ENCODE measurements around the gene DCST2. TPM values are rescaled to one million over a fixed set of nuclear protein-coding genes. Genes with fewer than 3 reads are reported as not detected.

Gene DCST2
- total and polyA plus RNA-seq, 2 of the 8 experiments (the other 6 are each of a cell fraction or from before 2014, with no cell fraction given), result 0.43 to 2.1 TPM

GRCh38 chr1:154970631-154971340, 62.8 kb downstream of the DCST2 start, which contains the start of gene SHC1 (continued):
- TF ChIP-seq, protein P1, sequence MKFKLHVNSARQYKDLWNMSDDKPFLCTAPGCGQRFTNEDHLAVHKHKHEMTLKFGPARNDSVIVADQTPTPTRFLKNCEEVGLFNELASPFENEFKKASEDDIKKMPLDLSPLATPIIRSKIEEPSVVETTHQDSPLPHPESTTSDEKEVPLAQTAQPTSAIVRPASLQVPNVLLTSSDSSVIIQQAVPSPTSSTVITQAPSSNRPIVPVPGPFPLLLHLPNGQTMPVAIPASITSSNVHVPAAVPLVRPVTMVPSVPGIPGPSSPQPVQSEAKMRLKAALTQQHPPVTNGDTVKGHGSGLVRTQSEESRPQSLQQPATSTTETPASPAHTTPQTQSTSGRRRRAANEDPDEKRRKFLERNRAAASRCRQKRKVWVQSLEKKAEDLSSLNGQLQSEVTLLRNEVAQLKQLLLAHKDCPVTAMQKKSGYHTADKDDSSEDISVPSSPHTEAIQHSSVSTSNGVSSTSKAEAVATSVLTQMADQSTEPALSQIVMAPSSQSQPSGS (IDR thresholded peaks at IDR 0.05; ENCODE audit: low read length), result peak; percentile 10; the same call in 1 of the 2 replicates
- TF ChIP-seq RAD21 (IDR thresholded peaks at IDR 0.05 in 1 of 2, conservative IDR thresholded peaks at IDR 0.05 in 1 of 2; ENCODE audit: low read depth in 2 of 2, low read length in 2 of 2) (no peak), CEBPB (IDR thresholded peaks at IDR 0.05; ENCODE audit: low read depth, low read length) (no peak), POLR2AphosphoS5 (IDR thresholded peaks at IDR 0.05; ENCODE audit: low read depth, low read length) (peak; percentile 85; the same call in 1 of the 2 replicates), TAF7 (optimal IDR thresholded peaks at IDR 0.05; ENCODE audit: borderline replicate concordance, low read depth, low read length) (peak; percentile 69), POLR2A (IDR thresholded peaks at IDR 0.05; ENCODE audit: control extremely low read depth in 1 of 2, low read depth in 2 of 2, low read length in 2 of 2) (peak; percentile 79 to 92), TBP (IDR thresholded peaks at IDR 0.05; ENCODE audit: low read depth, low read length) (peak; percentile 82), TAF1 (IDR thresholded peaks at IDR 0.05; ENCODE audit: low read depth, low read length) (peak; percentile 78), EGR1 (IDR thresholded peaks at IDR 0.05; ENCODE audit: borderline replicate concordance, low read depth, low read length) (peak; percentile 1; the same call in 1 of the 2 replicates), EZH2 (IDR thresholded peaks at IDR 0.05; ENCODE audit: low read depth, low read length, severe bottlenecking) (no peak), SIN3A (conservative IDR thresholded peaks at IDR 0.05 in 1 of 2, IDR thresholded peaks at IDR 0.05 in 1 of 2; ENCODE audit: low read depth in 1 of 2, low read length in 2 of 2) (peak in 1 of 2 experiments; percentile 39; a peak in 1 of 4 replicates), CBX5 (IDR thresholded peaks at IDR 0.05; ENCODE audit: low read depth, low read length) (no peak), RFX5 (IDR thresholded peaks at IDR 0.05; ENCODE audit: borderline replicate concordance, low read depth, low read length) (no peak), KDM4A (IDR thresholded peaks at IDR 0.05; ENCODE audit: low read depth, low read length, severe bottlenecking) (no peak), SUZ12 (IDR thresholded peaks at IDR 0.05; ENCODE audit: low read length) (no peak), HDAC2 (IDR thresholded peaks at IDR 0.05; ENCODE audit: borderline replicate concordance in 1 of 2, low read depth in 2 of 2, low read length in 2 of 2) (no peak), CHD2 (IDR thresholded peaks at IDR 0.05; ENCODE audit: low read length) (no peak), CBX8 (IDR thresholded peaks at IDR 0.05; ENCODE audit: borderline replicate concordance, low read depth, low read length) (no peak), KDM5A (IDR thresholded peaks at IDR 0.05; ENCODE audit: low read length) (no peak), TEAD4 (IDR thresholded peaks at IDR 0.05; ENCODE audit: low read depth, low read length) (no peak), BRCA1 (IDR thresholded peaks at IDR 0.05; ENCODE audit: low read depth, low read length) (no peak)

Measured in H1 (cell line).